C1 segment of cervical spinal cord (tissue), 14 donors: ENCODE measurements around the gene TRAF2.
A peak's percentile ranks its signal among the peaks of the same experiment; 100 is the strongest.
"Not testable (repeated sequence)": the region's sequence is repeated elsewhere in the genome, so short reads cannot be mapped to it uniquely, and the experiment has no call there.

Experiments used
- DNase-seq, 14 donors: peaks; one replicate each; lab custom pipeline; 2025; lab: John Stamatoyannopoulos, UW

Gene TRAF2

GRCh38 chr9:136885950-136886578 lies at the start of gene TRAF2:
Gene TRAF2, plus strand, starts transcription at chr9:136886516. Its CDS starts 12,225 bp downstream, at chr9:136898741.
- peak; percentile 49 to 97 (median 94) for DNase-seq

- no peak for DNase-seq
These were observed 49.0 kb upstream of the TRAF2 start for GRCh38 chr9:136837146-136837855.

GRCh38 chr9:136837856-136838277 lies 48.4 kb upstream of the TRAF2 start:
- not testable (repeated sequence) for DNase-seq

GRCh38 chr9:136838314-136839228 lies 47.7 kb upstream of the TRAF2 start:
- DNase-seq, result peak in 1 of 14 donors; percentile 53

- no peak for DNase-seq
These were observed 46.8 kb upstream of the TRAF2 start for GRCh38 chr9:136839229-136840139.

GRCh38 chr9:136840140-136840876 lies 46.0 kb upstream of the TRAF2 start:
- no peak for DNase-seq

GRCh38 chr9:136840877-136841645 lies 45.3 kb upstream of the TRAF2 start:
- DNase-seq, result peak in 13 of 14 donors; percentile 29 to 84 (median 60)

- peak in 3 of 14 donors; percentile 36 to 97 (median 80) for DNase-seq
These were observed 44.5 kb upstream of the TRAF2 start for GRCh38 chr9:136841646-136842379.

GRCh38 chr9:136842380-136842948 lies 43.9 kb upstream of the TRAF2 start, which contains the start of gene AJM1:
Gene AJM1, plus strand, starts transcription at chr9:136842478. Its CDS starts 1,937 bp downstream, at chr9:136844415.
- DNase-seq, result peak; percentile 14 to 96 (median 68)

GRCh38 chr9:136843159-136843800 lies 43.0 kb upstream of the TRAF2 start:
- DNase-seq, result peak in 6 of 14 donors; percentile 12 to 61 (median 40)

- DNase-seq, result peak in 3 of 14 donors; percentile 8 to 38 (median 23)
These were observed 42.2 kb upstream of the TRAF2 start for GRCh38 chr9:136843801-136844740.

GRCh38 chr9:136844761-136845464 lies 41.4 kb upstream of the TRAF2 start:
- no peak for DNase-seq

GRCh38 chr9:136845465-136846260 lies 40.7 kb upstream of the TRAF2 start:
- no peak for DNase-seq

- DNase-seq, result no peak
These were observed 39.8 kb upstream of the TRAF2 start for GRCh38 chr9:136846376-136847087.
